GM12872 (cell line): ENCODE measurements around the gene PTPN14.

Experiments
- CTCF ChIP-seq: IDR thresholded peaks from 3 replicates; pipeline ENCODE4 v1.5.1; 2011; ENCODE audit warnings: low read depth, mild to moderate bottlenecking, low read length, moderate library complexity; ENCODE audit not compliant: insufficient read depth

PTPN14 gene

GRCh38 chr1:214422137-214422671 is 129.2 kb downstream of the PTPN14 start:
- TF ChIP-seq CTCF: no peak

- no peak for TF ChIP-seq CTCF
These were observed 130.6 kb downstream of the PTPN14 start for GRCh38 chr1:214420833-214421232.

GRCh38 chr1:214420341-214420740 is 131.1 kb downstream of the PTPN14 start:
- no peak for TF ChIP-seq CTCF

- no peak for TF ChIP-seq CTCF
These were observed 131.8 kb downstream of the PTPN14 start for GRCh38 chr1:214419650-214420049.

- no peak for TF ChIP-seq CTCF
These were observed 133.0 kb downstream of the PTPN14 start for GRCh38 chr1:214418391-214418790.

GRCh38 chr1:214417545-214418210 is 133.7 kb downstream of the PTPN14 start:
- no peak for TF ChIP-seq CTCF

- TF ChIP-seq CTCF: no peak
These were observed 134.5 kb downstream of the PTPN14 start for GRCh38 chr1:214416858-214417257.
